ENCODE data around the gene PSME2. TPM values are rescaled to one million over a fixed set of nuclear protein-coding genes. Genes with fewer than 3 reads are reported as not detected.

PSME2 gene
- total and polyA plus RNA-seq, 8 donors, result 62.4 to 421 (median 232) TPM

DNA sequence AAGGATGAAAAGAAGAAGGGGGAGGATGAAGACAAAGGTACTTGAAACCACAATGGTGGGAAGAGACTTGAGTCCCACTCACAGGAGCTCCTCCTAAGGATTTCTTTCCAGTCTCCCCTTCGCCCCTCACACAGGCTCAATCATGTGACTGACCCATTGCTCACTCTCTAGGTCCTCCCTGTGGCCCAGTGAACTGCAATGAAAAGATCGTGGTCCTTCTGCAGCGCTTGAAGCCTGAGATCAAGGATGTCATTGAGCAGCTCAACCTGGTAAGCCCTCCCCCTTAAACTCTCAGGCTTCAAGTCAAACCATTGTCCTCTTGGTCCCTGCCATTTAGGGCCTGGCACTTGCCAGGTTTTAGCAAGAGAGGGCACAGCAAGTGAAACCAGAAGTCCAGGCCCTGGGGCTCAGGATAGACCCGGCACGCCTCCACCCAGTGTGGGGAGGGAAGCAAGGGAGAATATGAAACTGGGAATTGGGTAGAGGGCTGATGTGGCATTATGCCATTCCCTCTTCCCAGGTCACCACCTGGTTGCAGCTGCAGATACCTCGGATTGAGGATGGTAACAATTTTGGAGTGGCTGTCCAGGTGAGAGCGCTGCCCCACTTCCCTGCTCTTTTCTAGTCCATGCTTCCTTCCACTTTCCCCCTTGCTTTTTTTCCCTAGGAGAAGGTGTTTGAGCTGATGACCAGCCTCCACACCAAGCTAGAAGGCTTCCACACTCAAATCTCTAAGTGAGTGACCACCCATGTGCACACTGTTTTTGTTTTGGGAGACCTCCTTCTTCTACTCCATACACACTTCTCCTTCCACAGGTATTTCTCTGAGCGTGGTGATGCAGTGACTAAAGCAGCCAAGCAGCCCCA, 8.6 kb downstream of the PSME2 start:
- Histone ChIP-seq H3K27ac (peak overlapping the region in 3 of 5 donors; percentile 95 to 98 (median 97)), H3K36me3 (peaks cover 23 to 27% (median 24%) of the 10 kb centered on the region in 4 donors), H3K4me3 (peak overlapping the region in 2 of 4 donors; percentile 94 to 99), H3K9me3 (no peaks in the 10 kb centered on the region), H3K27me3 (no peaks in the 10 kb centered on the region), H3K4me1 (peaks cover 18 to 68% (median 65%) of the 10 kb centered on the region in 4 donors)
- WGBS, 5 donors, result 82 to 92% (median 84%) methylated on average over 8 of the region's 8 CpGs
- intact Hi-C loops (cut with DNase I; ENCODE audit: low total_unique reads), result no loop called here
- DNase-seq, result no peak
- TF ChIP-seq POLR2A (IDR thresholded peaks at IDR 0.05), result no peak
- TF ChIP-seq EP300 (IDR thresholded peaks at IDR 0.05), result no peak
- TF ChIP-seq, protein P1, sequence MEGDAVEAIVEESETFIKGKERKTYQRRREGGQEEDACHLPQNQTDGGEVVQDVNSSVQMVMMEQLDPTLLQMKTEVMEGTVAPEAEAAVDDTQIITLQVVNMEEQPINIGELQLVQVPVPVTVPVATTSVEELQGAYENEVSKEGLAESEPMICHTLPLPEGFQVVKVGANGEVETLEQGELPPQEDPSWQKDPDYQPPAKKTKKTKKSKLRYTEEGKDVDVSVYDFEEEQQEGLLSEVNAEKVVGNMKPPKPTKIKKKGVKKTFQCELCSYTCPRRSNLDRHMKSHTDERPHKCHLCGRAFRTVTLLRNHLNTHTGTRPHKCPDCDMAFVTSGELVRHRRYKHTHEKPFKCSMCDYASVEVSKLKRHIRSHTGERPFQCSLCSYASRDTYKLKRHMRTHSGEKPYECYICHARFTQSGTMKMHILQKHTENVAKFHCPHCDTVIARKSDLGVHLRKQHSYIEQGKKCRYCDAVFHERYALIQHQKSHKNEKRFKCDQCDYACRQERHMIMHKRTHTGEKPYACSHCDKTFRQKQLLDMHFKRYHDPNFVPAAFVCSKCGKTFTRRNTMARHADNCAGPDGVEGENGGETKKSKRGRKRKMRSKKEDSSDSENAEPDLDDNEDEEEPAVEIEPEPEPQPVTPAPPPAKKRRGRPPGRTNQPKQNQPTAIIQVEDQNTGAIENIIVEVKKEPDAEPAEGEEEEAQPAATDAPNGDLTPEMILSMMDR (IDR thresholded peaks at IDR 0.05), result no peak
- TF ChIP-seq POLR2AphosphoS5 (IDR thresholded peaks at IDR 0.05), result no peak

DNA sequence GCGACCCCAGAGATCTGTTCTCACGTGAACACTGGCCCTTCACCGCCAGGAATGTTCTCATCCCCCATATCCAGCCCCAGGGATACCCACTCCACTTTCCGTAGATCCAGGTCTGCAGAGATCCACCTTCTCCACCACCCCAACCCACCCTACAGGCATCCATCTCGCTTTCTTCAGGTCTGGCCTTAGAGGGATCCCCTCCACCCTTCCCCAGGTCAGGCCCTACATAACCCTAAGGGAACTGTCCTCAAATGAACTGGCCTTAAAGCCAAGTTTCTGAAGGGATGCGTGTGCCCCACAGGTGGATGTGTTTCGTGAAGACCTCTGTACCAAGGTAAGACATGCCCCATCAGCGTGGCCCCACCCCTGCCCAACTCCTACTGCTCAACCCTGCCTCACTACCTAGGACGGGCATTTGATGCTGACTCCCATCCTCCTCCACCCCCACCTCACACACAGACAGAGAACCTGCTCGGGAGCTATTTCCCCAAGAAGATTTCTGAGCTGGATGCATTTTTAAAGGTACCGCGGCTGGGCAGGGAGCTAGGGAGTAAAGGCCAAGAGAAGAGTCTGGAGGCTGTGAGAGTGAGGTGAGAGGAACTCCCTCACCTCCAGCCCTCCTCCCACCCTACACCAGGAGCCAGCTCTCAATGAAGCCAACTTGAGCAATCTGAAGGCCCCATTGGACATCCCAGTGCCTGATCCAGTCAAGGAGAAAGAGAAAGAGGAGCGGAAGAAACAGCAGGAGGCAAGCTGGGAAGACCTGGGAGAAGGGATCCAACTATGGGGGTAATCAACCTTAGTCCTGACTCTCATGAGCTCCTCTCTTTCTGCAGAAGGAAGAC, 9.5 kb downstream of the PSME2 start:
- TF ChIP-seq POLR2A (IDR thresholded peaks at IDR 0.05) (no peak), POLR2AphosphoS5 (IDR thresholded peaks at IDR 0.05) (no peak), EP300 (IDR thresholded peaks at IDR 0.05) (no peak)
- TF ChIP-seq, protein P1 (IDR thresholded peaks at IDR 0.05), result no peak
- Histone ChIP-seq H3K9me3 (no peaks in the 10 kb centered on the region), H3K27me3 (no peaks in the 10 kb centered on the region), H3K36me3 (peaks cover 23 to 26% (median 24%) of the 10 kb centered on the region in 4 donors), H3K4me3 (peak overlapping the region; percentile 94 to 99 (median 96)), H3K4me1 (peaks cover 13 to 68% (median 65%) of the 10 kb centered on the region in 4 donors), H3K27ac (peak overlapping the region; percentile 91 to 98 (median 96))
- no peak for DNase-seq
- 19 to 33% (median 24%) methylated on average over 13 of the region's 13 CpGs for WGBS, 5 donors
- intact Hi-C loops (cut with DNase I; ENCODE audit: low total_unique reads), result no loop called here

DNA sequence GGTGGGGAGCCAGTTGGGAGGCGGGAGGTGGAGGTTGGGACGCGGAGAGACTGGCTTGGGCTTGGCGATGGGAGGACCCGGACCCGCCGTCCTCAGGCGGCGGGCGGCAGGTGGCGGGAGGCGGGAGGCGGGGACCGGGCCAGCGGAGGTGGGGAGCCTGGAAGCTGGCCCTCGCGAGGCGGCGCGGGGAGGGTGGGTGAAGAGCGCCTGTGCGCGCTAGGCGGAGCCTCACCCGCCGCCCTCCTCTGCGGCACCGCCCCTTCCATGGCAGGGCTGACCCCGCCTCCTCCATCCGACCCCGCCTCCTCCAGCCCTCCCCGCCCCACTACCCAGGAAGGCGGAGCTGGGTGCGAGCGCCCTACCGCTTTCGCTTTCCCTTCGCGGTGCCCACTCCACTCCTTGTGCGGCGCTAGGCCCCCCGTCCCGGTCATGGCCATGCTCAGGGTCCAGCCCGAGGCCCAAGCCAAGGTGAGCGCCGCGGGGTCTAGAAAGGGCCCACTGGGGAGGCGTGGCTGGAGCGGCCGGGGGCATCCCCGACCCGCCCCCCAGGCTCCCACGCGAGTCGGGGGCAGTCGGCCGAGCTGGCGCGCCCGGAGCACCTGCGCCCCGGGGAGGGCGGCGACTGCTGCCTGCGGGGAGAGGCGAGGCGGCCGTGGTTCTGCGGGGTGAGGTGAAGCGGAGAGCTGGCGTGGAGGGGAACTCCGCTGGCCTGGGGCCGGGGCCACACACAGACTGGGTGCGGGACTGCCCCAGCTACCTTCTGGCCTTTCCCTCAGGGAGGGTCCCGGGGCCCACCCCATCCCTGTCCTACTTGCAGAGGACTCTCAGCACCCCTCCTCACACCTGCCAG, 10.4 kb downstream of the PSME2 start, which contains the start of gene PSME1:
Gene PSME1 (plus strand): TSS at position 361 of the 850 bp plus-strand sequence. CDS start 69 bp downstream, at position 430.
- intact Hi-C loops (cut with DNase I; ENCODE audit: low total_unique reads), result no loop called here
- Histone ChIP-seq H3K4me1 (peaks cover 12 to 72% (median 70%) of the 10 kb centered on the region in 4 donors), H3K27me3 (no peaks in the 10 kb centered on the region), H3K4me3 (peak within 1 kb of the TSS; percentile 94 to 99 (median 96)), H3K27ac (peak within 1 kb of the TSS; percentile 91 to 98 (median 96)), H3K36me3 (peaks cover 23 to 26% (median 24%) of the 10 kb centered on the region in 4 donors), H3K9me3 (no peaks in the 10 kb centered on the region)
- 0 to 1% (median 0%) methylated on average over 35 to 72 of the region's 75 CpGs for WGBS, 5 donors
- no peak for TF ChIP-seq EP300 (IDR thresholded peaks at IDR 0.05)
- peak; percentile 67 to 82 (median 79) for TF ChIP-seq POLR2AphosphoS5 (IDR thresholded peaks at IDR 0.05)
- TF ChIP-seq POLR2A (IDR thresholded peaks at IDR 0.05), result peak in 1 of 4 donors; percentile 27
- TF ChIP-seq, protein P1 (IDR thresholded peaks at IDR 0.05), result no peak
- peak; percentile 97 to 98 for DNase-seq
